Right lobe of liver (tissue), 6 donors: Measurements from ENCODE around the gene ZGRF1. TPM values are rescaled to one million over a fixed set of nuclear protein-coding genes. Genes with fewer than 3 reads are reported as not detected.

Source experiments
- ATAC-seq, 4 donors: fragments of 200-7000 bp; cut with Tn5 transposase; one replicate each; pipeline ENCODE4 v1.9.1; 2020; ENCODE audit warnings: mild to moderate bottlenecking in 4 of 4, moderate library complexity in 4 of 4
- DNase-seq, 3 donors: peaks; one replicate each; pipeline ENCODE4 v3.0.0-alpha.2; 2020
- H3K27ac ChIP-seq, 3 donors: fragments of 200-600 bp; one replicate each; pipeline ENCODE4 v1.8.0; 2022
- H3K27me3 ChIP-seq, 2 donors: fragments of 200-600 bp; one replicate each; pipeline ENCODE4 v1.8.0; 2022
- H3K36me3 ChIP-seq, 4 donors: fragments of 200-600 bp; sonication (generic) in 1 of 4; one replicate each; pipeline versions ENCODE4 v1.5.1 to v1.8.0; 2017 to 2022; ENCODE audit warnings: control low read depth in 1 of 4
- H3K4me1 ChIP-seq, 4 donors: fragments of 200-600 bp; sonication (generic) in 1 of 4; one replicate each; pipeline versions ENCODE4 v1.5.1 to v1.8.0; 2017 to 2022; ENCODE audit warnings: control low read depth in 1 of 4
- H3K4me3 ChIP-seq, 3 donors: fragments of 200-600 bp; one replicate each; pipeline ENCODE4 v1.8.0; 2022
- H3K9me3 ChIP-seq, 4 donors: fragments of 200-600 bp; sonication (generic) in 1 of 4; one replicate each; pipeline versions ENCODE4 v1.5.1 to v1.8.0; 2017 to 2022; ENCODE audit warnings: control low read depth in 1 of 4
- POLR2A ChIP-seq: fragments of 450-650 bp; IDR thresholded peaks from one replicate; pipeline ENCODE4 v1.6.1; 2017; ENCODE audit warnings: antibody characterized with exemption, mild to moderate bottlenecking
- WGBS: methylation state at CpG from one replicate; pipeline ENCODE4 v1.1.6; 2018; ENCODE audit warnings: low coverage, low lambda C conversion rate; ENCODE audit not compliant: insufficient coverage; ENCODE audit errors: missing lambda C conversion rate; 5-methylcytosine and 5-hydroxymethylcytosine counted together
- intact Hi-C, 2 donors: fragments of 100-400 bp; cut with DNase I; formaldehyde crosslinking; loops; one replicate each; pipeline versions ENCODE4 v1.11.2 to v1.14.1; 2022
- total RNA-seq, 6 experiments: library from RNA; depleted of rRNA in 2 of 6; stranded (reverse); fragments of >200 nt in 2 of 6; fragmentation: NEBNext Ultra II Directional in 3 of 6; extraction: Animal tissue kit (Norgen Biotek cat#: 25700) in 3 of 6; gene quantifications; one replicate each; pipeline versions ENCODE4 v1.1.0 to v1.2.4, GENCODE V29; 2016 to 2023
- TF ChIP-seq, protein P1 (sequence below), 4 donors: fragments of 200-600 bp in 3 of 4; fragments of 450-650 bp in 1 of 4; IDR thresholded peaks; one replicate each; pipeline versions ENCODE4 v1.5.1 to v1.8.0; 2016 to 2022; ENCODE audit warnings: antibody characterized with exemption in 4 of 4, mild to moderate bottlenecking in 2 of 4
- donor health status: DM: no; HTN: yes; CAD: no.
- donor health status: DM: no; HTN: no; CAD: no.
- donor health status: DM: no; HTN: no; CAD: no.
- donor health status: DM: no; HTN: yes; CAD: no.
- donor health status: DM: no; HTN: yes; CAD: no.

ZGRF1 gene
- total RNA-seq, 6 experiments from 2014 or later = 0.71 to 3.7 (median 2.0) TPM

DNA sequence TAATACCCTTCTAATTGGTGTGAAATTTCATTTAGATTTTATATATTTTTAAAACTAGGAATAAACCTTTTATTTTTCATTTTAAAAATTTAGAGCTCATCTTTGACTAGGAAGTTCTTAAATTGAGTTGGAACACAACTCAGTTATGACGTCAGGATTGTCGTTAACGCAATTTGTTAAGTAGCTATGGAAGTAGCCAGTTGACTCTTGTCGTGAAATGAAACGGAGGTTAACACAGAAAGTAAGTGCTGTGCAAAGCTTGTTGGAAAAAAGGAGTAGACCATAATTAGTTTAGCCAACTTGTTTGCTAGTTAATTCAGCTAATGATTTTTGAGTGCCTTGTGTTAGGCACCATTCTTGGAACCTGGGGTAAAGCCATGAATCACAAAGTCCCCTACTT lies 18.6 kb upstream of the ZGRF1 start:
- Histone ChIP-seq H3K36me3 (peaks cover 0 to 78% (median 20%) of the 10 kb centered on the region in 4 donors), H3K9me3 (no peaks in the 10 kb centered on the region), H3K4me1 (no peaks in the 10 kb centered on the region), H3K27ac (no peak overlapping the region), H3K4me3 (no peak overlapping the region), H3K27me3 (no peaks in the 10 kb centered on the region)
- DNase-seq = no peak
- TF ChIP-seq, protein P1, sequence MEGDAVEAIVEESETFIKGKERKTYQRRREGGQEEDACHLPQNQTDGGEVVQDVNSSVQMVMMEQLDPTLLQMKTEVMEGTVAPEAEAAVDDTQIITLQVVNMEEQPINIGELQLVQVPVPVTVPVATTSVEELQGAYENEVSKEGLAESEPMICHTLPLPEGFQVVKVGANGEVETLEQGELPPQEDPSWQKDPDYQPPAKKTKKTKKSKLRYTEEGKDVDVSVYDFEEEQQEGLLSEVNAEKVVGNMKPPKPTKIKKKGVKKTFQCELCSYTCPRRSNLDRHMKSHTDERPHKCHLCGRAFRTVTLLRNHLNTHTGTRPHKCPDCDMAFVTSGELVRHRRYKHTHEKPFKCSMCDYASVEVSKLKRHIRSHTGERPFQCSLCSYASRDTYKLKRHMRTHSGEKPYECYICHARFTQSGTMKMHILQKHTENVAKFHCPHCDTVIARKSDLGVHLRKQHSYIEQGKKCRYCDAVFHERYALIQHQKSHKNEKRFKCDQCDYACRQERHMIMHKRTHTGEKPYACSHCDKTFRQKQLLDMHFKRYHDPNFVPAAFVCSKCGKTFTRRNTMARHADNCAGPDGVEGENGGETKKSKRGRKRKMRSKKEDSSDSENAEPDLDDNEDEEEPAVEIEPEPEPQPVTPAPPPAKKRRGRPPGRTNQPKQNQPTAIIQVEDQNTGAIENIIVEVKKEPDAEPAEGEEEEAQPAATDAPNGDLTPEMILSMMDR (IDR thresholded peaks at IDR 0.05) = no peak
- TF ChIP-seq POLR2A = no peak
- no peak for ATAC-seq
- 88% methylated on average over 5 of the region's 5 CpGs for WGBS
- intact Hi-C loops = no loop called here

DNA sequence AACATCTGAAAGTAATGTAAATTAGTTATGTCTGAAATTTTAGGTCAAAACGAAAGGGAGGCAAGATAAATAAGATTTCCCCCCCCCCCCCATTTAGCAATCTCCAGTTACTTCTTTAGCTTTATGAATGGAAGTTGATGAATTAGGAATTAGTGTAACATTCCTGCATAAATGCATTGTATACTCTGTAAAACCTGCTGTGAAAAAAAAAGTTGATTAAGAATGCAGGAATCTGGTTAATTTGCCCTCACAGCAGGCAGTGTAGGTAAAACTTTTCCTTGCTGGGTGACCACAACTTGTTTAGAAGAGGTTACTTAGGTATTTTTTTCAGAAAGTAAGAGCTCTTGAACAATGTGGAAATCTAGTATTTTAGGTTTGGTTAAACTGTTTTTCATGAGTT lies 15.5 kb upstream of the ZGRF1 start:
- TF ChIP-seq, protein P1 (IDR thresholded peaks at IDR 0.05) = no peak
- no peak for TF ChIP-seq POLR2A
- H3K36me3 ChIP-seq = peaks cover 2 to 90% (median 29%) of the 10 kb centered on the region in 4 donors
- H3K4me1 ChIP-seq = no peaks in the 10 kb centered on the region
- DNase-seq (no peak), ATAC-seq (no peak)
- H3K4me3 ChIP-seq = no peak overlapping the region
- H3K27me3 ChIP-seq = no peaks in the 10 kb centered on the region
- intact Hi-C loops = no loop called here
- no peak overlapping the region for H3K27ac ChIP-seq
- WGBS = 50% methylated on average over 1 of the region's 1 CpG
- H3K9me3 ChIP-seq = no peaks in the 10 kb centered on the region

DNA sequence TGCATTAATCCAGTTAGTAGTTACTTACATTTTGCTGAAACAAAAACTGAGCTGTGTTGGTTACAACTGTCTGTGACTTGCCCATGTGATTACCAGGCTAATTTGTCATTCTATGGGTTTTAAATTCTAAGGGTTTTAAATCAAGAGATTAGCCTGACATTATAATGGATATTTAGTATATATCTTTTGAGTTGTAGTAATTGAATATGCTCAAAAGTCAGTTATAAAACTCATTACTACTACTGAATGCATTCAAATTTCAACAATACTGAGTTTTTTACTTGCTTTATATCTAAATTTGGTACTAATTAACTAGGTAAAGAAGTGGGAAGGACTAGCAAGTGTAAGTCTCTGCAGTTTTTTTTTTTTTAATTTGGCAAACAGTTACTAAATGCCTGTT lies 14.9 kb upstream of the ZGRF1 start:
- Histone ChIP-seq H3K36me3 (peaks cover 3 to 91% (median 30%) of the 10 kb centered on the region in 4 donors), H3K4me1 (no peaks in the 10 kb centered on the region), H3K27me3 (no peaks in the 10 kb centered on the region), H3K27ac (no peak overlapping the region), H3K9me3 (no peaks in the 10 kb centered on the region), H3K4me3 (no peak overlapping the region)
- no peak for DNase-seq
- TF ChIP-seq, protein P1 (IDR thresholded peaks at IDR 0.05) = no peak
- TF ChIP-seq POLR2A = no peak
- intact Hi-C loops = no loop called here
- no peak for ATAC-seq

DNA sequence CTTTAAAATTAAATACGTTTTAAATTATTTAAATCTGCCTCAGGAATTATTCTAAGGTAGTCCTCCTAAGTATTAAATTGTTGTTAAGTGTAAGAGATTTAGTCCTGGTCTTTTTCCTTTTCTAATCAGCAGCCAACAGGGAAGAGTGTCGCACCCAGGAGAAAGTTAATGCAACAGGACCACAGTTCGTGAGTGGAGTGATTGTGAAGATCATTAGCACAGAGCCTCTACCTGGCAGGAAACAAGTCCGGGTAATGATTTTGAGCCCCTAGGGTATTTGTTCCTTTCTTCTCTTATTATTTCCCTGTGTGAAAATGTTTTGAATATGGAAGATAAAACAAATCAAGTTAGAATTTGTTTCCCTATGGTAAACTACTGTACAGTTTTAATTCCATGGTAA lies 13.6 kb upstream of the ZGRF1 start:
- Histone ChIP-seq H3K27me3 (no peaks in the 10 kb centered on the region), H3K4me1 (no peaks in the 10 kb centered on the region), H3K9me3 (no peaks in the 10 kb centered on the region), H3K36me3 (peaks cover 3 to 91% (median 35%) of the 10 kb centered on the region in 4 donors), H3K27ac (no peak overlapping the region), H3K4me3 (no peak overlapping the region)
- ATAC-seq (no peak), DNase-seq (no peak)
- TF ChIP-seq POLR2A = no peak
- intact Hi-C loops = no loop called here
- 73% methylated on average over 4 of the region's 4 CpGs for WGBS

DNA sequence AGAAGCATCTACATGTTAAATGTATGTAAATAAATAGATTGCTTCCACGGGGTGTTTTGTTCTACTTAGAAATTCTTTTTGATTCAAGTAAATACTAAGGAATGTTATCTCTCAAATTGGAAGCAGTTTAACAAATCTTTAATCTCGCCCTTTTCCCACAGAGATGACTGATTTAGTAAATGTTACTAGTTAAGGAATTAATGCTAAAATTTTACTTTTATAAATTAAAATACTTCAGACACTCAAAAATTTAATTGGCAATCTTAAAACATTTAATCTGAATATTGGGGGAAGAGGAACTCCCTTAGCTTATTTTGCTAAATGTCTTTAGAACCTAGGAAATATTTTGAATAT lies 12.3 kb upstream of the ZGRF1 start:
- intact Hi-C loops = no loop called here
- H3K36me3 ChIP-seq = peaks cover 3 to 88% (median 31%) of the 10 kb centered on the region in 4 donors
- no peak overlapping the region for H3K27ac ChIP-seq
- ATAC-seq (no peak), DNase-seq (no peak)
- no peaks in the 10 kb centered on the region for H3K27me3 ChIP-seq
- TF ChIP-seq POLR2A = no peak
- TF ChIP-seq, protein P1 (IDR thresholded peaks at IDR 0.05) = no peak
- no peaks in the 10 kb centered on the region for H3K9me3 ChIP-seq
- 40% methylated on average over 2 of the region's 2 CpGs for WGBS
- no peak overlapping the region for H3K4me3 ChIP-seq
- H3K4me1 ChIP-seq = no peaks in the 10 kb centered on the region
